GM23338 (cell line): ENCODE results near the gene PARD6B. TPM values are rescaled to one million over a fixed set of nuclear protein-coding genes. Genes with fewer than 3 reads are reported as not detected.

Experiments used
- ATAC-seq: fragments of 200-7000 bp; cut with Tn5 transposase; 3 replicates; pipeline ENCODE4 v1.9.1; 2020
- DNase-seq: peaks from one replicate; pipeline ENCODE4 v3.0.0-alpha.2; 2015; ENCODE audit warnings: low spot score
- H2AFZ ChIP-seq: fragments of 200-600 bp; sonication (generic); 2 replicates; pipeline ENCODE4 v1.8.0; 2016; ENCODE audit warnings: antibody characterized with exemption, mild to moderate bottlenecking, moderate library complexity
- H3F3A ChIP-seq: fragments of 200-600 bp; sonication (generic); replicated peaks from 2 replicates; pipeline ENCODE4 v1.8.0; 2017; ENCODE audit warnings: antibody characterized with exemption, mixed run types, low read depth
- H3K27ac ChIP-seq: fragments of 200-600 bp; sonication (generic); 2 replicates; pipeline ENCODE4 v1.6.1; 2016; ENCODE audit warnings: low read depth
- H3K27me3 ChIP-seq: fragments of 200-600 bp; sonication (generic); 2 replicates; pipeline ENCODE4 v1.8.0; 2016; ENCODE audit warnings: mild to moderate bottlenecking, mixed run types, moderate library complexity; ENCODE audit not compliant: insufficient read depth
- H3K36me3 ChIP-seq: fragments of 200-600 bp; sonication (generic); 2 replicates; pipeline ENCODE4 v1.8.0; 2016; ENCODE audit warnings: mild to moderate bottlenecking; ENCODE audit not compliant: insufficient read depth
- H3K4me1 ChIP-seq: fragments of 200-600 bp; sonication (generic); 2 replicates; pipeline ENCODE4 v1.8.0; 2016; ENCODE audit warnings: mild to moderate bottlenecking, moderate library complexity; ENCODE audit not compliant: insufficient read depth
- H3K4me2 ChIP-seq: fragments of 200-600 bp; sonication (generic); 2 replicates; pipeline ENCODE4 v1.7.1; 2017; ENCODE audit warnings: mixed run types
- H3K4me3 ChIP-seq: fragments of 200-600 bp; sonication (generic); 2 replicates; pipeline ENCODE4 v1.6.1; 2016; ENCODE audit warnings: mixed run types
- H3K79me2 ChIP-seq: fragments of 200-600 bp; sonication (generic); replicated peaks from 2 replicates; pipeline ENCODE4 v1.8.0; 2017; ENCODE audit warnings: mild to moderate bottlenecking; ENCODE audit not compliant: insufficient read depth
- H3K9me2 ChIP-seq: fragments of 200-600 bp; sonication (generic); 2 replicates; pipeline ENCODE4 v1.8.0; 2017; ENCODE audit not compliant: insufficient read depth
- H4K20me1 ChIP-seq: fragments of 200-600 bp; sonication (generic); replicated peaks from 2 replicates; pipeline ENCODE4 v1.8.0; 2017; ENCODE audit warnings: mild to moderate bottlenecking; ENCODE audit not compliant: insufficient read depth
- H3K27ac Mint-ChIP-seq: 2 replicates; pipeline ENCODE4 v1.8.0; 2020; ENCODE audit warnings: inconsistent platforms, mild to moderate bottlenecking, moderate library complexity, mixed read lengths
- H3K27me3 Mint-ChIP-seq: 3 replicates; pipeline ENCODE4 v1.8.0; 2022; ENCODE audit warnings: low read depth, mild to moderate bottlenecking, moderate library complexity, mixed read lengths, inconsistent platforms; ENCODE audit not compliant: insufficient read depth, poor library complexity
- H3K36me3 Mint-ChIP-seq: 3 replicates; pipeline ENCODE4 v1.8.0; 2021; ENCODE audit warnings: low read depth, mild to moderate bottlenecking, inconsistent platforms, moderate library complexity, mixed read lengths
- H3K4me1 Mint-ChIP-seq: 3 replicates; pipeline ENCODE4 v1.8.0; 2020; ENCODE audit warnings: mild to moderate bottlenecking, inconsistent platforms, mixed read lengths
- H3K4me3 Mint-ChIP-seq: 3 replicates; pipeline ENCODE4 v1.8.0; 2021; ENCODE audit warnings: moderate library complexity, mild to moderate bottlenecking, inconsistent platforms, mixed read lengths
- H3K9me3 Mint-ChIP-seq: 3 replicates; pipeline ENCODE4 v1.8.0; 2020; ENCODE audit warnings: moderate library complexity, mild to moderate bottlenecking, inconsistent platforms, mixed read lengths
- ETS1 ChIP-seq: IDR thresholded peaks from 2 replicates; pipeline ENCODE4 v1.6.1; 2016; ENCODE audit warnings: antibody characterized with exemption
- EZH2phosphoT487 ChIP-seq: fragments of 200-600 bp; sonication (generic); IDR thresholded peaks from one replicate; pipeline ENCODE4 v1.8.1; 2018; ENCODE audit warnings: antibody characterized with exemption; ENCODE audit not compliant: unreplicated experiment
- NANOG ChIP-seq: IDR thresholded peaks from 2 replicates; pipeline ENCODE4 v1.6.1; 2016; ENCODE audit warnings: antibody characterized with exemption, borderline replicate concordance
- POLR2AphosphoS5 ChIP-seq: IDR thresholded peaks from 2 replicates; pipeline ENCODE4 v1.6.1; 2016; ENCODE audit warnings: antibody characterized with exemption, low read depth
- STAT1 ChIP-seq: IDR thresholded peaks from one replicate; pipeline ENCODE4 v1.6.1; 2016; ENCODE audit warnings: antibody characterized with exemption; ENCODE audit not compliant: unreplicated experiment
- ZNF114 ChIP-seq: fragments of 250-450 bp; sonication (Bioruptor Pico); IDR thresholded peaks from 2 replicates; pipeline ENCODE4 v1.5.0; 2020; ENCODE audit warnings: mild to moderate bottlenecking, moderate library complexity
- ZNF331 ChIP-seq: fragments of 250-450 bp; sonication (Bioruptor Pico); IDR thresholded peaks from 2 replicates; pipeline ENCODE4 v1.5.0; 2020; ENCODE audit warnings: low read depth, mild to moderate bottlenecking, moderate library complexity
- polyA plus RNA-seq: library from polyadenylated mRNA; unstranded; fragments of >200 nt; fragmentation: Nextera tagmentation; extraction: Ambion mirVana; gene quantifications from 2 replicates; pipeline ENCODE4 v1.2.1, GENCODE V29; 2016
- total RNA-seq: library from RNA; depleted of rRNA; stranded (reverse); fragments of >200 nt; shearing (Covaris generic); gene quantifications from 2 replicates; pipeline ENCODE4 v1.2.3, GENCODE V29; 2014
- TF ChIP-seq, protein P1 (sequence below): fragments of 250-450 bp; sonication (Bioruptor Pico); IDR thresholded peaks from 2 replicates; pipeline ENCODE4 v1.5.0; 2020; ENCODE audit warnings: mild to moderate bottlenecking, moderate library complexity
- TF ChIP-seq, protein P2 (sequence below): IDR thresholded peaks from one replicate; pipeline ENCODE4 v1.6.1; 2018; ENCODE audit warnings: antibody characterized with exemption; ENCODE audit not compliant: unreplicated experiment

PARD6B gene
- total and polyA plus RNA-seq, 2 experiments from 2014 or later, result 23.5 to 29.2 TPM

DNA sequence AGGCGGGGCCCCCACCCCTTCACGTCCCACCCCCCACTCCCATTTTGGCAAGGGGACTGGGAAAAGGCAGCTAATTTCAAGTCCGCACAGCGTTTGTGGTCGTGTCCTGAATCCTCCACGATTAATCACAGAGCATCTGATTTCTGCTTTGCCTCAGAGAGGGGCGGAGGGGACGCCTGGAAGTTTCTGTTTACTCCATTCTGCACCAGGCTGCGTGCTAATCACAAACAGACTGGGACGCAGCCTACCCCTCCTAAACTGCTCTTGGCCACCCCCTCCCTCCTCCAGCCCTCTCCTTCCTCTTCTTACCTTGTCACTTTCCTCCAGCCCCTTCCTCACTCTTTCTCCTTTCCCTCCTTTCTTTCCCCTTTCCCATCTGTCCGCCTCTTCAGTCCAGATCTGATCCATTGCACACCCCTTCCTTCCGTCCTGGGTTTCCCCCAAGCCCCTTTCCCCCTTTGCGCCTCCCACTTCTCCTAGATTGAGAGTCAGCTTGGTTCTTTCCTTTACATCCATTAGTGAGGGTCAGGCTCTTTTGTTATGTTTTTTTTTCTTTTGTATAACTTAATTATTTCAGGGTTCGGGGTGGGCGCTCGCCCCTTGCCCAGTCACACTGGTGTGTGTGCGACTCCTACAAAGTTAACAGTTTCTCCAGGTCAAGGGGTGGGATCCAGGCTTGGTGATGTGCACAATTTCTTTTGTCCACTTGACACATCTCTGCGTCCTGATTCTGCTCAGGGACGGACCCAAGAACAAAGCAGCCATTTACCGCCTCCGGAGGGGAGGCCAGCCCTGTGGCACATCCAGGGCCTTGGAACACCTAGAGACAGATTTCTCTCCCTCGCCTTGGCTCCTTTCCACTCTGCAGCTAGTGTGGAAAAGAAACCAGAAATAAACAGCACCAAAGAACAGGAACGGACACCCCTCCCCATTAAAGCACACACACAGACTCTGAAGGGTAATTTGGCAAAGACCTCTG, 39.5 kb upstream of the PARD6B start:
- H3K79me2 ChIP-seq, result no peaks in the 10 kb centered on the region
- peak overlapping the region; percentile 50 for H3K27ac Mint-ChIP-seq
- no peaks in the 10 kb centered on the region for H3K9me3 Mint-ChIP-seq
- H2AFZ ChIP-seq, result peak overlapping the region; percentile 97
- H4K20me1 ChIP-seq, result no peaks in the 10 kb centered on the region
- H3K27me3 Mint-ChIP-seq, result peaks cover 11% of the 10 kb centered on the region
- peak; percentile 70 for ATAC-seq
- H3K36me3 ChIP-seq, result no peaks in the 10 kb centered on the region
- peaks cover 38% of the 10 kb centered on the region for H3K4me1 ChIP-seq
- peak overlapping the region; percentile 75 for H3K4me3 ChIP-seq
- peak overlapping the region; percentile 72 for H3K4me2 ChIP-seq
- H3K4me1 Mint-ChIP-seq, result peaks cover 51% of the 10 kb centered on the region
- H3K9me2 ChIP-seq, result no peaks in the 10 kb centered on the region
- peak overlapping the region; percentile 16; the same call in 1 of the 2 replicates for H3K27ac ChIP-seq
- H3K4me3 Mint-ChIP-seq, result peak overlapping the region; percentile 83
- 0 out of 2 replicates have a peak, but pooled peaks have one; percentile 9 for TF ChIP-seq POLR2AphosphoS5
- TF ChIP-seq, protein P1, sequence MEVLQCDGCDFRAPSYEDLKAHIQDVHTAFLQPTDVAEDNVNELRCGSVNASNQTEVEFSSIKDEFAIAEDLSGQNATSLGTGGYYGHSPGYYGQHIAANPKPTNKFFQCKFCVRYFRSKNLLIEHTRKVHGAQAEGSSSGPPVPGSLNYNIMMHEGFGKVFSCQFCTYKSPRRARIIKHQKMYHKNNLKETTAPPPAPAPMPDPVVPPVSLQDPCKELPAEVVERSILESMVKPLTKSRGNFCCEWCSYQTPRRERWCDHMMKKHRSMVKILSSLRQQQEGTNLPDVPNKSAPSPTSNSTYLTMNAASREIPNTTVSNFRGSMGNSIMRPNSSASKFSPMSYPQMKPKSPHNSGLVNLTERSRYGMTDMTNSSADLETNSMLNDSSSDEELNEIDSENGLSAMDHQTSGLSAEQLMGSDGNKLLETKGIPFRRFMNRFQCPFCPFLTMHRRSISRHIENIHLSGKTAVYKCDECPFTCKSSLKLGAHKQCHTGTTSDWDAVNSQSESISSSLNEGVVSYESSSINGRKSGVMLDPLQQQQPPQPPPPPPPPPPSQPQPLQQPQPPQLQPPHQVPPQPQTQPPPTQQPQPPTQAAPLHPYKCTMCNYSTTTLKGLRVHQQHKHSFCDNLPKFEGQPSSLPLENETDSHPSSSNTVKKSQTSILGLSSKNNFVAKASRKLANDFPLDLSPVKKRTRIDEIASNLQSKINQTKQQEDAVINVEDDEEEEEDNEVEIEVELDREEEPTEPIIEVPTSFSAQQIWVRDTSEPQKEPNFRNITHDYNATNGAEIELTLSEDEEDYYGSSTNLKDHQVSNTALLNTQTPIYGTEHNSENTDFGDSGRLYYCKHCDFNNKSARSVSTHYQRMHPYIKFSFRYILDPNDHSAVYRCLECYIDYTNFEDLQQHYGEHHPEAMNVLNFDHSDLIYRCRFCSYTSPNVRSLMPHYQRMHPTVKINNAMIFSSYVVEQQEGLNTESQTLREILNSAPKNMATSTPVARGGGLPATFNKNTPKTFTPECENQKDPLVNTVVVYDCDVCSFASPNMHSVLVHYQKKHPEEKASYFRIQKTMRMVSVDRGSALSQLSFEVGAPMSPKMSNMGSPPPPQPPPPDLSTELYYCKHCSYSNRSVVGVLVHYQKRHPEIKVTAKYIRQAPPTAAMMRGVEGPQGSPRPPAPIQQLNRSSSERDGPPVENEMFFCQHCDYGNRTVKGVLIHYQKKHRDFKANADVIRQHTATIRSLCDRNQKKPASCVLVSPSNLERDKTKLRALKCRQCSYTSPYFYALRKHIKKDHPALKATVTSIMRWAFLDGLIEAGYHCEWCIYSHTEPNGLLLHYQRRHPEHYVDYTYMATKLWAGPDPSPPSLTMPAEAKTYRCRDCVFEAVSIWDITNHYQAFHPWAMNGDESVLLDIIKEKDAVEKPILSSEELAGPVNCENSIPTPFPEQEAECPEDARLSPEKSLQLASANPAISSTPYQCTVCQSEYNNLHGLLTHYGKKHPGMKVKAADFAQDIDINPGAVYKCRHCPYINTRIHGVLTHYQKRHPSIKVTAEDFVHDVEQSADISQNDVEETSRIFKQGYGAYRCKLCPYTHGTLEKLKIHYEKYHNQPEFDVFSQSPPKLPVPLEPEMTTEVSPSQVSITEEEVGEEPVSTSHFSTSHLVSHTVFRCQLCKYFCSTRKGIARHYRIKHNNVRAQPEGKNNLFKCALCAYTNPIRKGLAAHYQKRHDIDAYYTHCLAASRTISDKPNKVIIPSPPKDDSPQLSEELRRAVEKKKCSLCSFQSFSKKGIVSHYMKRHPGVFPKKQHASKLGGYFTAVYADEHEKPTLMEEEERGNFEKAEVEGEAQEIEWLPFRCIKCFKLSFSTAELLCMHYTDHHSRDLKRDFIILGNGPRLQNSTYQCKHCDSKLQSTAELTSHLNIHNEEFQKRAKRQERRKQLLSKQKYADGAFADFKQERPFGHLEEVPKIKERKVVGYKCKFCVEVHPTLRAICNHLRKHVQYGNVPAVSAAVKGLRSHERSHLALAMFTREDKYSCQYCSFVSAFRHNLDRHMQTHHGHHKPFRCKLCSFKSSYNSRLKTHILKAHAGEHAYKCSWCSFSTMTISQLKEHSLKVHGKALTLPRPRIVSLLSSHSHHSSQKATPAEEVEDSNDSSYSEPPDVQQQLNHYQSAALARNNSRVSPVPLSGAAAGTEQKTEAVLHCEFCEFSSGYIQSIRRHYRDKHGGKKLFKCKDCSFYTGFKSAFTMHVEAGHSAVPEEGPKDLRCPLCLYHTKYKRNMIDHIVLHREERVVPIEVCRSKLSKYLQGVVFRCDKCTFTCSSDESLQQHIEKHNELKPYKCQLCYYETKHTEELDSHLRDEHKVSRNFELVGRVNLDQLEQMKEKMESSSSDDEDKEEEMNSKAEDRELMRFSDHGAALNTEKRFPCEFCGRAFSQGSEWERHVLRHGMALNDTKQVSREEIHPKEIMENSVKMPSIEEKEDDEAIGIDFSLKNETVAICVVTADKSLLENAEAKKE (CRISPR knock-in tag), result no peak
- 0 out of 2 replicates have a peak, but pooled peaks cover 6% of the 10 kb centered on the region for H3F3A ChIP-seq
- no peaks in the 10 kb centered on the region for H3K27me3 ChIP-seq
- no peaks in the 10 kb centered on the region for H3K36me3 Mint-ChIP-seq
- DNase-seq, result peak; percentile 67

DNA sequence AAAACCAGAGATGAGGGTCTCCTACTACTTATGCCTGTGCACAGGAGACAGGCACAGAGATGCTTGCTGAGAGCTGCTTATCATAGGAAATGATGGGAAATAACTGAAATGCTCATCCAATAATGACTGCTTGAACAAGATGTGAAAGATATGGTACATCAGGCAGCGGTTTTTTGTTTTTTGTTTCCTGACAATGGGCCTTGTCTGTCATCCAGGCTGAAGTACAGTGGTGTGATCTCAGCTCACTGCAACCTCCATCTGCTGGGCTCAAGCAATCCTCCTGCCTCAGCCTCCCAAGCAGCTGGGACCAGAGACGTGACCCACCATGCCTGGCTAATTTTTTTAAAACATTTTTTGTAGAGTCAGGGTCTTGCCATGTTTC, 38.8 kb upstream of the PARD6B start:
- Histone ChIP-seq H4K20me1 (no peaks in the 10 kb centered on the region), H3K79me2 (no peaks in the 10 kb centered on the region), H3K4me3 (peak overlapping the region; percentile 75; the same call in 1 of the 2 replicates), H3K4me1 (peaks cover 38% of the 10 kb centered on the region), H3K36me3 (no peaks in the 10 kb centered on the region), H3F3A (0 out of 2 replicates have a peak, but pooled peaks cover 6% of the 10 kb centered on the region), H3K4me2 (peak overlapping the region; percentile 72), H3K27ac (no peak overlapping the region), H3K27me3 (no peaks in the 10 kb centered on the region), H2AFZ (peak overlapping the region; percentile 39), H3K9me2 (no peaks in the 10 kb centered on the region)
- H3K4me3 Mint-ChIP-seq, result peak overlapping the region; percentile 83; the same call in 1 of the 3 replicates
- peaks cover 10% of the 10 kb centered on the region for H3K27me3 Mint-ChIP-seq
- ATAC-seq (no peak), DNase-seq (no peak)
- peaks cover 47% of the 10 kb centered on the region for H3K4me1 Mint-ChIP-seq
- peak overlapping the region; percentile 50; the same call in 1 of the 2 replicates for H3K27ac Mint-ChIP-seq
- H3K9me3 Mint-ChIP-seq, result no peaks in the 10 kb centered on the region
- no peaks in the 10 kb centered on the region for H3K36me3 Mint-ChIP-seq
- no peak for TF ChIP-seq ZNF114
- no peak for TF ChIP-seq ZNF331 (CRISPR knock-in tag)
- no peak for TF ChIP-seq STAT1
- TF ChIP-seq NANOG, result no peak
- TF ChIP-seq ETS1, result no peak
- TF ChIP-seq EZH2phosphoT487, result no peak
- TF ChIP-seq, protein P2, sequence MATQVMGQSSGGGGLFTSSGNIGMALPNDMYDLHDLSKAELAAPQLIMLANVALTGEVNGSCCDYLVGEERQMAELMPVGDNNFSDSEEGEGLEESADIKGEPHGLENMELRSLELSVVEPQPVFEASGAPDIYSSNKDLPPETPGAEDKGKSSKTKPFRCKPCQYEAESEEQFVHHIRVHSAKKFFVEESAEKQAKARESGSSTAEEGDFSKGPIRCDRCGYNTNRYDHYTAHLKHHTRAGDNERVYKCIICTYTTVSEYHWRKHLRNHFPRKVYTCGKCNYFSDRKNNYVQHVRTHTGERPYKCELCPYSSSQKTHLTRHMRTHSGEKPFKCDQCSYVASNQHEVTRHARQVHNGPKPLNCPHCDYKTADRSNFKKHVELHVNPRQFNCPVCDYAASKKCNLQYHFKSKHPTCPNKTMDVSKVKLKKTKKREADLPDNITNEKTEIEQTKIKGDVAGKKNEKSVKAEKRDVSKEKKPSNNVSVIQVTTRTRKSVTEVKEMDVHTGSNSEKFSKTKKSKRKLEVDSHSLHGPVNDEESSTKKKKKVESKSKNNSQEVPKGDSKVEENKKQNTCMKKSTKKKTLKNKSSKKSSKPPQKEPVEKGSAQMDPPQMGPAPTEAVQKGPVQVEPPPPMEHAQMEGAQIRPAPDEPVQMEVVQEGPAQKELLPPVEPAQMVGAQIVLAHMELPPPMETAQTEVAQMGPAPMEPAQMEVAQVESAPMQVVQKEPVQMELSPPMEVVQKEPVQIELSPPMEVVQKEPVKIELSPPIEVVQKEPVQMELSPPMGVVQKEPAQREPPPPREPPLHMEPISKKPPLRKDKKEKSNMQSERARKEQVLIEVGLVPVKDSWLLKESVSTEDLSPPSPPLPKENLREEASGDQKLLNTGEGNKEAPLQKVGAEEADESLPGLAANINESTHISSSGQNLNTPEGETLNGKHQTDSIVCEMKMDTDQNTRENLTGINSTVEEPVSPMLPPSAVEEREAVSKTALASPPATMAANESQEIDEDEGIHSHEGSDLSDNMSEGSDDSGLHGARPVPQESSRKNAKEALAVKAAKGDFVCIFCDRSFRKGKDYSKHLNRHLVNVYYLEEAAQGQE, result no peak
